ENCODE measurements around the gene UST. TPM values are rescaled to one million over a fixed set of nuclear protein-coding genes. Genes with fewer than 3 reads are reported as not detected.
"Not testable (repeated sequence)": the region's sequence is repeated elsewhere in the genome, so short reads cannot be mapped to it uniquely, and the experiment has no call there.

Gene UST
- total RNA-seq, 1 donor from 2014 or later = 4.4 TPM

DNA sequence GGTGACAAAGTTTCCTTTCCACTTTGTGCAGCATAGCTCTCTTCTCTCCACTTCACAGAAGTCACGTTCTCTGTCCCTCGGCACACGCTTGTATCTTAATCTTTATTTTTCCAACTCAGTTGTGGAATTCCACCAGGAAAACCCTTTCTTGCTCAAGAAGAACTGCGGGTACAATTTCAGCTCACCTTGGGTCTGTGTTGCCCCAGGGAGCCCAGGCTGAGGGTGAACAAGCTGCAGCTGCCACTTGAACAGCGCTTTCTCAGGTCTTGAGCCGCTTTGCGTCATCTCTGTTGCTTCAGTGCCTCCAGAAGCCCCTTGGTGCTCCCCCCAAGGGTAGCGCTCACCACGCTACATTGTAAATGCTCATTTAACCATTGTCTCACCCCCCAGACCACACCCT, 341.5 kb downstream of the UST start:
- intact Hi-C loops (cut with DNase I) = no loop called here
- DNase-seq (ENCODE audit: missing footprints) (no peak), ATAC-seq (no peak)

DNA sequence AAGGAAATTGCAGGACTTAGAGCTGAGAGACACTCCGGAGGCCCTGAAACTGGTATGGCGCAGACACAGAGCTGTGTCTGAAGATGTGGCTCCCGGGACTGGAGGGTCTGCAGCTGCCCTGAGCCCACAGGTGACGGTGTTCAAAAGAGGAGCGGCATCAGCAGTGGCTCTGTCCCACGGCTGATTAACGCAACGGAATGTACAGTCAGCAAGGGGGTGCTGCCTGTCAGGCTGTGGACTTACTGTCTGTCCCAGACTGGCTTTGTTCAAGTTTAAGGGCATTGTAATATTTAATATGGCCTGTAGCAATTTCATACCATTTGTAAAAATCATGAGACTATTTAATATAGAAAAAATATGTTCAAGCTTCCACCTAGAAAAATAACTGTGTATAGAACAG, 342.7 kb downstream of the UST start:
- ATAC-seq = no peak
- DNase-seq (ENCODE audit: missing footprints) = no peak
- intact Hi-C loops (cut with DNase I) = no loop called here

DNA sequence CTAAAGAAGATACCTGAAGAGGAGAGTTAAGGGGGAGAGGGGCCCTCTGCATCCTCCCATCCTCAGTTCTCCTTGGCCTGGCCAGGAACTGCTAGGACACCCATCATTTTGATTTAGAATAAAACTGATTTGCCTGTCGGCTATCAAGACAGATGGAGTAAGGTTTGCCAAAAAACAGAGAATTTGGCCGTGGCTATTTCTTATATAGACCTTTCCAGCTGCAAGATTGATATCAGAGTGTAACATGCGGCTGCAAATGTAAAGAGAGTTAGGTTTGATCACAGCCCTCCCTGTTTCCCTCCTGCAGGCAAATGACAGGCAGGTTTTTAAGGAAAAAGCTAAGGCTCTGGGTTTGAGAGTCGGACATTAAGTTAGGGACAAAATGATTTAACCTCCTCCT, 344.1 kb downstream of the UST start:
- DNase-seq (ENCODE audit: missing footprints) (no peak), ATAC-seq (no peak)
- intact Hi-C loops (cut with DNase I) = no loop called here

DNA sequence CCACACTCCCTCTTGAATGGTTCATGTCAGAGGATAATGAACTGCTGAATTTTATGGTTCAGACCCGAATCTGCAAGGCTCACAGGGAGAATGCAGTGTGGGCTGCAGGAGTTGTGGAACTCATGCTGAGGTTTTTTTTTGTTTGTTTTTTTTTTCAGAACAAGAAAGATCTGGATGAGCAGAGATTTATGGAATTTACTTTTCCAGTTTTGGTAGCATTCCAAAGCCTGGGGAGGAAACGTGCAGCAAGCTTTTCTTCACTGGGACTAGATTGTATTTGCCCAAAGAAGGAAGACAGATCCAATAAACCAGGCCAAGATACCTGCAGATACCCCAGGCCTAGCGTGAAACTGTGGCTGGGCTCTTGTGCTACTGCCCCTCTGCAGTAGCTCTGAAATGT, 346.8 kb downstream of the UST start:
- intact Hi-C loops (cut with DNase I) = no loop called here
- ATAC-seq (no peak), DNase-seq (ENCODE audit: missing footprints) (no peak)

DNA sequence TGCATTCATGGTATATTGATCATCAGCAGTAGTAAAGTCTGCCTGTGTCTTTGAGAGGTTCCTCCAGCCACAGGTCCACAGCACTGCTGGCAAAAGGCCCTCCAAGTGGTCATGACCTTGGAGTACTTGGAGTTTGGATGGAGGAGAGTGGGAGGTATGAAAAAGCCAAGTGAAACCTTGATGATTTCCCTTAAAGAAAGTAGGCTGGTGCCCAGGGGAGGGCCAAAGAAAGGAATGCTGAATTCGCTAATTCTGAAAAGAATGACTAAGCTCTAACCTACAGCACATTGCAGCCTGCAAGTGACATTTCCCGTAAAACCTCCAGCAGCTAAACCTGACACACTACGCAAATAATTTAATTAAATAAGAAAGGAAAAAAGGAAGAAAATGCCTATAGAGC, 347.3 kb downstream of the UST start:
- DNase-seq (ENCODE audit: missing footprints) = no peak
- no peak for ATAC-seq
- intact Hi-C loops (cut with DNase I) = no loop called here

DNA sequence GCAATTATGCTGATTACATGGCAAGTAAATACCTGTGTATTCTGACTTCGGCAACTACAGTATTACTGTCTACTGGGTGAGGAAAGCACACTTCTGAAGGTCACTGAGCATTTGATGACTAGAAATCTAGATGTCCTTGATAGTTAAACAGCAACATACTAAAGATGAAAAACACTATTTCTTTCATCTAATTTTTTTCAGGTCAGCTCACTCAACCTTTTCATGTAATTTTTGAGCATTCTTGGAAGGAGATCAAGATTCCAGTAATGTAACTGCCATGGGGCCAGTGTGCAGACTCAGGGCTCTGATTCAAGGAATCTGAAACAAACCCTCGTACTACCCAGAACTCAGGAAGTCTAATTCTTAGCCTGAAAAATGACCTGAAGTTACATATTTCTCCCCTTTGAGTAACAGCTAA, 348.1 kb downstream of the UST start:
- DNase-seq (ENCODE audit: missing footprints) = no peak
- intact Hi-C loops (cut with DNase I) = no loop called here
- no peak for ATAC-seq

DNA sequence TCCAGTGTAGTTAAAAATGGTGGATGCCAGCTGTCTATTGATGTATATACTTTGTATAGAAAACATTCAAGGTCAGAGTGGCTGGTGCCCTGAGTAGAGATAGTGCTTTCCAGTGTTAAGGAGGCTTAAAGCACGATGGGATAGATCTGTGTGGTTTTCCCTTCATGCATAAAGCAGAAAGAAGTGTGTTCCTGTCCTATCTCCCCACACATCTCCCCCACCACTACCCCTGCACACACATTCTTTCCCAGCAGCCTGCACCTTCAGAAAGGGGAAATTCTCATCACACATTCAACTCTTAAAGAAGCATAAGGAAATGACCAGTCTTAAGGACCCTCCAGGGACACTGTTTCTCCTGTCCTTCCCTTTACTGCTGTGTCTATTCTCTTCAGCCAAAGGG, 349.0 kb downstream of the UST start:
- ATAC-seq (no peak), DNase-seq (ENCODE audit: missing footprints) (no peak)
- intact Hi-C loops (cut with DNase I) = no loop called here

DNA sequence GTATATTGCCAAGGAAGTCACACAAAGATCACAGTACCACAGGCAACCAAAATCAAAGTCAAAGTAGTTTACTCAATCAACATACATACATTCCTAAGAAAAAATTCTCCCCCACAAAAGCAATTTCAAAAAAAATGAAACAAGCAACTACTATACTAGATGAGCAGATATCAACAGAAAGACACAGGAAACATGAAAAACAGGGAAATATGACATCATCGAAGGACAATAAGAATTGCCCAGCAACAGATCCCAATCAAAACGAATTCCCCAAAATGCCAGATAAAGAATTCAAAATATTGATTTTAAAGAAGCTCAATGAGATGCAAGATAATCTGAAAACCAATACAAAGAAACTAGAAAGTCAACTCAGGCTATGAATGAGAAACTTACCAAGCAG, 351.0 kb downstream of the UST start:
- DNase-seq (ENCODE audit: missing footprints) (no peak), ATAC-seq (no peak)
- intact Hi-C loops (cut with DNase I) = no loop called here

DNA sequence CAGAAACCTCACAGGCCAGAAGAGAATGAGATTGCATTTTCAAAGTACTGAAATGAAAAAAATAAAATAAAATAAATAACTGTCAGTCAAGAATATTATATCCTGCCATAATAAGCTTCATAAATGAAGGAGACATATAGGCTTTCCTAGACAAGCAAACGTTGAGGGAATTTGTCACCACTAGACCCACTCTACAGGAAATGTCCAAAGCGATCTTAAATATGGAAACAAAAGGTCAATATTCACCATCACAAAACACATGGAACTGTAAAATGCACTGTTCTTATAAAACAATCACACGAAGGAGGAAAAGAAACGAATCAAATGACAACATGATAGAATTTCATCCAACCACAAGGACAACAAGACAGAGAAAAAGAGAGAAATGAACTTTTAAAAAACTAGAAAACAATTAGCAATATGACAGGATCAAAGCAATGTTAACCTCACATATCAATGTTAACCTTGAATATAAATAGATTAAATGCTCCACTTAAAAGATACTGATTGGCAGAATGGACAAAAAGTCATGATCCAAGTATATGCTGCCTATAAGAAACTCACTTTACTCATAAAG, 352.0 kb downstream of the UST start:
- ATAC-seq (no peak), DNase-seq (ENCODE audit: missing footprints) (no peak)
- intact Hi-C loops (cut with DNase I) = no loop called here

DNA sequence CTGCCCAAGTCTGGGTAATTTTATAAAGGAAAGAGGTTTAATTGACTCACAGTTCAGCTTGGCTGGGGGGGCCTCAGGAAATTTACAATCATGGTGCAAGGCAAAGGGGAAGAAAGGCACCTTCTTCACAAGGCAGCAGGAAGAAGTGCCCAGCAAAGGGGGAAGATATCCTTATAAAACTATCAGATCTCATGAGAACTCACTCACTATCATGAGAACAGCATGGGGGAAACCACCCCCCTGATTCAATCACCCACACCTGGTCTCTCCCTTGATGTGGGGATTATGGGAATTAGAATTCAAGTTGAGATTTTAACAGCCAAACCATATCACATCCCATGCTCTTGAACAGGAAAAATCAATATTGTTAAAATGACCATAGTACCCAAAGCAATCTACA, 355.5 kb downstream of the UST start:
- DNase-seq (ENCODE audit: missing footprints) (no peak), ATAC-seq (no peak)
- intact Hi-C loops (cut with DNase I) = no loop called here

DNA sequence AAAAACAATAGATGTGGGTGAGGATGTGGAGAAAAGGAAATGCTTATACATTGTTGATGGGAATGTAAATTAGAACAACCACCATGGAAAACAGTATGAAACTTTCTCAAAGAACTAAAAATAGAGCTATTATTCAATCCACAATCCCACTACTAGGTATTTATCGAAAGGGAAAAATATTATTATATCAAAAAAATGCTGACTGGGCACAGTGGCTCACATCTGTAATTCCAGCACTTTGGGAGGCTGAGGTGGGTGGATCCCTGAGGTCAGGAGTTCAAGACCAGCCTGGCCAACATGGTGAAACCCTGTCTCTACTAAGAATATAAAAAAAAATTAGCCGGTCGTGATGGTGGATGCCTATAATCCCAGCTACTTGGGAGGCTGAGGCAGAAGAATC, 357.1 kb downstream of the UST start:
- DNase-seq (ENCODE audit: missing footprints); ATAC-seq; intact Hi-C loops (cut with DNase I): not testable (repeated sequence)

DNA sequence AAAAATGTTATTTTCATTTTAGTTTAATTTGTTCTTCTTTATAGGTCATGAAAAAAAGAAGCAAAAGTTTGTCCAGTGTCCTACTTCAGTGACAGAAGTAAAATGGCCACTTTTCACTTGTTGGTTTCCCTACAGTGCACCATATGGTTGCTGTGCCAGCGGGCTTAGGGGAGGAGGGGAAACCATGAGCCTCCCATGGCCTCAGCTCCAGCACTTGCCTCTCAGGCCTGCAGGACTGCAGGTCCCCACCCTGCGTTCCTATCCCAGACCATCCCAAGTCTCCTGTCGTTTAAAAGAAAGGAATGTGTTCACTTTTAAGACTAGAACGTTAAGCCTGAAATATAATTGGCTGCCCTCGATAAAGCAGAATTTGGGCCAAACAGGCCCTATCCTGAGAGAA, 360.7 kb downstream of the UST start:
- DNase-seq (ENCODE audit: missing footprints) (no peak), ATAC-seq (peak; percentile 43)
- intact Hi-C loops (cut with DNase I) = no loop called here

DNA sequence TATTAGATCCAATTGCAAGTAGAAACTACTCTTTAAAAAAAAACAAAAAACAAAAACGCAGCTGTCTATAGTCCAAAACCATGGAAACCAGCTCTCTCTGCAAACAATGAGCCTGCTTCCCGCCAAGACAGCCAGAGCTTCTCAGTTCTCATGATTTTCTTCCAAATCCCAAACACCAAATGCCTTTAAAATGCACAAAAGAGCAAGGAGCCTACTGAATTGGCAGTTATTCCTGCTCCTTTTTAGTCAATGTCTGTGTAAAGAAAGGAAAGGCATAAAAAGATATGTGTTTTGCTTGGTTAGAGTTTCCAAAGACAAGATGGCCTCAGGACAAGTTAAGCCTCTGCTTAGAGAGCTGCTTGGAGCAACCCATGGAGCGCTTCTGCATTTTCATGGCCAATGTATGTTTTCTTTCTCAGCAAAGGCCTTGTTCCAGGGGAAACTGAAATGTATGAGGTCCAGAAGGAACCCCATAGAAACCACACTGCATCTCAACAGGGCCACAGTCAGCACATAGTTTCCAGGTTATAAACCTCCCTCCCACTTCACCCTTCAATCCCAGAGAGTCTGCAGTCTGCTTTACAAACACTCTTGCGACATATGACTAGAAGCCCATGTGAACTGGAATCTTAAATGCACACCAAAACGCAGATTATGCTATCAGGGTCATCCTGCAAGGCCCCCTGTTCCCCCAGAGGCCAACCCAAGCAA, 361.4 kb downstream of the UST start:
- intact Hi-C loops (cut with DNase I) = no loop called here
- ATAC-seq (peak; percentile 65), DNase-seq (ENCODE audit: missing footprints) (no peak)

DNA sequence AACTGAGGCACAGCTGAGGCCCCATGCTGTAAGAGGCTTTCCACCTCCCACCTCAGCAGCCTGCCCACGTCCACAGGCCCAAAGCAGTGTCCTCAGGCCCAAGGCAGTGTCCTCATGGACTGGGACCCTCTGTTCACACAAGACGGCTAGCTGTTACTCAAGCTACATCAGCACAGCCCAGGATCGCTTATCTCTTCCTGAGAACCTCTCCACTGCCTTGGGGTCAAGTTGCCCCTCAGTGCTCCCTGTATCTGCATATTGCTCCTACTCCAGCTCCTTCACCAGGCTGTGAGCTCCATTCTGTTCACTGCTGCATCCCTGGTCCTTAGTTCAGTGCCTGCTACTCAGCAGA, 361.9 kb downstream of the UST start:
- ATAC-seq (no peak), DNase-seq (ENCODE audit: missing footprints) (no peak)
- intact Hi-C loops (cut with DNase I) = no loop called here

DNA sequence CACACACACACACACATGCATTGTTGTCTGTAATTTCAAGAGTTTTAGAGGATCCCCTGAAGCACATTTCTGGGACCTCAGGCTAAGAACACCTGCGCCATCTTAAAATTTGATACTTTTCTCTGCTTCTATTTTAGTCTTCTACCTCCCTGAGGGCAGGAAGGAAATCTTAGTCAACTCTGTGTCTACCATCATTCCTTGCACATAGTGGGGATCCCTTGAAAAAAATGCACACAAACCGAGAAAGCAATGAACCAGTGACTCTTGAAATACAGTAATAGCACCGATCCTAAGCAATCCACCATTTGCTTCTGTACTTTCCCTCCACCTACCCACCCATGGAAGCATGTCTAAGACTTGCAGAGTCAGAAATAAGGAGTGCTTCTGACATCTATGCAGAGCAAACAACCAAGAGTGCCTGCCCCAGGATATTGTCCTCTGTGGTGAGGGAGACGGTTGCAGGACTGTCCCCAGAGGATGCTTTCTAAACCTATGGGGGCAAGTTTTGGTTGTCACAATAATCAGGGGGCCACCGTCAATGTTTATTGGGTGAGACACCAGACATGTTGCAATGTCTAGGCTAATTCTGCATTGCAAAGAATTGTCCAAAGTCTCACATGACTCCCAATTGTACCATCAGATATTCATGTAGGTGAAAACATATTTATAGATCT, 362.7 kb downstream of the UST start:
- DNase-seq (ENCODE audit: missing footprints) (no peak), ATAC-seq (no peak)
- intact Hi-C loops (cut with DNase I) = no loop called here

DNA sequence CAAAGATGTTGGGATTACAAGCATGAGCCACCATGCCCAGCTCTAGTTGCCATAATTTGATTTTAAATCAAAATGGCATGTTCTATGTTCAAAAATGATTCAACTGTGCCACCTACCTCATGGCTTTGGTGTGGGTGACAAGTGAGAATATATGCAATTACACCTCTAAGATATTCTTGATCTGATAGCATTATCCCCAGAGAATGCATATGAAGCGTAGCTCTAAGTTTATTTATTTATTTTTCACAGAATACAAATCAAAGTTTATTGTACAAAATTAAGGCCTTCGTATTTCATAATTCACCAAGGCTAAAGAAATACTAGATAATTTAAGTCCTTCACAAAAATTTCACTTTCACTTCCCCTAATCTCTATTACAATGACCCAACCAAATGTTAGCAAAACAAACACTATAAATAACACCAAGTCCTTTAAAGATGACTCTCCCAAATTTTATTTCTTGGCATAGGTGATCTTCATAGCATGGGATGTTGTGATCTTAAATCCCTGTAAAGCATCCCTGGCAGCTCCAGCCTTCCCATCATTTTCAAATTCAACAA, 364.8 kb downstream of the UST start:
- DNase-seq (ENCODE audit: missing footprints) (no peak), ATAC-seq (no peak)
- intact Hi-C loops (cut with DNase I) = no loop called here

DNA sequence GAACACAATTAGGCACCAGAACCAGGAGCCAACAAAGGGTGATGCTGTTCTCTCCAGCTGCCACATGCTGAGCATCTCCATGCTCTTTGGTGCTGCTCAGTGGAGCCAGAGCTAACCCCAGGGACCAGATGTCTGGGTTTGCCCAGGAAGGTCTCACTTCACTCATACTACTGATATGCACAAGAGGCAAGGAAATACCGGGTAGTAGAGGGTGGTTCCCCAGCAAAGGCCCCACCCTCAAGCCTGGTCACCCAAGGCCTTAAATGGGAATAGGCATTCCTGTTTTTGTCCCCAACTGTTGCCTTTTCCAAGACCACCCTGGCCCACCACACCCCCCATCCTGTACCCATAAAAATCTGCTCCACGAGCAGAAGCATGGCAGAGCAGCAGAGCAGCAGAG, 366.1 kb downstream of the UST start:
- ATAC-seq (no peak), DNase-seq (ENCODE audit: missing footprints) (no peak)
- intact Hi-C loops (cut with DNase I) = no loop called here

DNA sequence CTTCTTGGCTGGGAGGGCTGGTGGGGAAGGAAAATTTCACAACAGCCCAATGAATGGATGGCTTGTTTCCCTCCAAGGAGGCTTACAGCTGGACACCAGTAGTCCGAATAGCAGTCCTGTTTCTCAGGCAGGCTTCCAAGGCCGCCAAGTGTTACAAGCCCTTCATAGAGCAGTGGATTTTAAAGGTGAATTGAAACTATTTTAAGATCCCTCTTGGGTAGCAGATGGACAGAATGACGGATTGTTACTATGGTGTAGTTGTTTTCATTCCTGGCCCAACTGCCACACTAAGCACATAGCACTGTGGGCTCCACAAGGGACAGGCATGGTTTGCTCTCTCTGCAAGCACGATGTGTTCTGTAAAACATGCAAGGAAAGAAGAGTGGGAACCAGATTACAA, 367.3 kb downstream of the UST start:
- intact Hi-C loops (cut with DNase I) = no loop called here
- DNase-seq (ENCODE audit: missing footprints) (peak; percentile 85), ATAC-seq (peak; percentile 92)

DNA sequence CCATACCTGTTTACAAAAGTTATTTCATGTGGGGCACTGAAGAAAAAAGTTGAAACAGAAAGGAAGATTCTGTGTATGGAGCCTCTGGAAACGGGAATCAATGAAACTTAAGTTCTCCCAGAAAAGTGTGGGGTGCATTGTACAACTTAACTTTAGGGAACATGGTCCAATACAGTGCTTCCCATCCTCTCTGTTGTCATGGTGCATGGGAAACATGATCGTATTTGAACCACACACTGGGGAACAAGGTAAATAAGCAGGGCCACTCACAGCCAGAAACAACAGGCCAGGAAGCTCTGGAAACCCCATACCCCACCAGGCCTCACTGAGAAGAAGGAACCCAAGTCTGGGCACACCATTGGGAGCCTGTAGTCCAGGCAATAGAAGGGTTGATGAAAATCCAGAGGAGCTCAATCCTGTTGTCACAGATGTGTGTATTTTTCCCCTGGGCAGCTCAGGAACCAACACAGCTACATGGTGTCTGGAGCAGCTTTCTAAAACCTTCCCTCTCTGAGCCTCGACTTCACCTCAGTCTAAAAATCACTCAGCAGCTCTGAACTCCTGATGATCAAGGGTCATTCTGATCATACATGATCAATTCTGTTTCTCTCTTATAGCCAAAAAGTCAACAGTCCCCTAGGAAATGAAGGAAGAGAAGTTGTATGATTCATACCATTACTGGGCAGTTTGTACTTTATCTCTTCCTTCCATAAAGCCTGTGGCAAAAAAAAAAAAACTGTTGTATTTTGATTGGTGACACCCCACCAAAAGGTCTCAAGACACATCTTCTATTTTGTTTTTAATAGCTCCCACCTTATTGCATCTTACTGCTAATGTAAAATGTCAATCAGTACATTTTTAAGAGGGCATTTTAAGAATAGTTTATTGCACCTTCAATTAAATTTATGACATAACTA, 372.2 kb downstream of the UST start:
- intact Hi-C loops (cut with DNase I) = no loop called here
- no peak for ATAC-seq
- DNase-seq (ENCODE audit: missing footprints) = no peak
